ENCODE results near the gene ZBTB14.

The ZBTB14 gene, protein sequence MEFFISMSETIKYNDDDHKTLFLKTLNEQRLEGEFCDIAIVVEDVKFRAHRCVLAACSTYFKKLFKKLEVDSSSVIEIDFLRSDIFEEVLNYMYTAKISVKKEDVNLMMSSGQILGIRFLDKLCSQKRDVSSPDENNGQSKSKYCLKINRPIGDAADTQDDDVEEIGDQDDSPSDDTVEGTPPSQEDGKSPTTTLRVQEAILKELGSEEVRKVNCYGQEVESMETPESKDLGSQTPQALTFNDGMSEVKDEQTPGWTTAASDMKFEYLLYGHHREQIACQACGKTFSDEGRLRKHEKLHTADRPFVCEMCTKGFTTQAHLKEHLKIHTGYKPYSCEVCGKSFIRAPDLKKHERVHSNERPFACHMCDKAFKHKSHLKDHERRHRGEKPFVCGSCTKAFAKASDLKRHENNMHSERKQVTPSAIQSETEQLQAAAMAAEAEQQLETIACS

DNA sequence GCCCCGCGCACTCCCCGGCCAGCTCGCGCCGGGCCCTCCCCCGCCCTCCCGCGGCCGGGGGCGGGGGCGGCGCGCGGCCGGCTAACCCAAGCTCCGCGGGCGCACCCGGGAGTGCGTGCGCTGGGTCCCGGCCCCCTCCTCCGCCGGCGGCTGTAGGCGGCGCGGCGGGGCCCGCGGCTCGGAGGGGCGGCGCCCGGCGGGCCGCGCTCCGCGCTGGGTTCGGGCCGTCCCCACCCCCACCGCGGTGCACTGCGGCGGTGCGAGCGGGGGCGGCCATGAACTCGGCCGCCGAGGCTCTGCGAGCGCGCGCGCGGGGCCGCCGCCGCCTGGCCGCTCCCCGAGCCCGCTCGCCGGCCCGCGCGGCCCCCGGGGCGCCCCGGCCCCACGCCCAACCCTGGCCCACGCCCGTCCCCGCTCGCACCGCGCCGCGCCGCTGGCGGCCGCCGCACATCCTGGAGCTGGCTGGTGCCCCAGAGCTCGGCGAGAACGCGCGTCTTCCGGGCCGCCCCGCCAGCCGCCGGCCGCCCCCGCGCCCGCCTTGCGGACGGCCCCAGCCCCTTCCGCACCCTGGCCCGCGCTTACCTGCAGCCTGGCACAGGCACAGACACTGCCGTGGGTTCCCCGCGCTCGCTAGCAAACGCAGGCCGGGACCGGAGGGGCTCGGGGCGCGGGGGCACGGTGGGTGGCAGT lies at the start of gene ZBTB14:
Gene ZBTB14, minus strand, starts transcription at position 496 of the 690 bp plus-strand sequence. CDS start 2,480 bp downstream, outside the sequence.
- peak; percentile 39 for DNase-seq (ENCODE audit: low read depth)

DNA sequence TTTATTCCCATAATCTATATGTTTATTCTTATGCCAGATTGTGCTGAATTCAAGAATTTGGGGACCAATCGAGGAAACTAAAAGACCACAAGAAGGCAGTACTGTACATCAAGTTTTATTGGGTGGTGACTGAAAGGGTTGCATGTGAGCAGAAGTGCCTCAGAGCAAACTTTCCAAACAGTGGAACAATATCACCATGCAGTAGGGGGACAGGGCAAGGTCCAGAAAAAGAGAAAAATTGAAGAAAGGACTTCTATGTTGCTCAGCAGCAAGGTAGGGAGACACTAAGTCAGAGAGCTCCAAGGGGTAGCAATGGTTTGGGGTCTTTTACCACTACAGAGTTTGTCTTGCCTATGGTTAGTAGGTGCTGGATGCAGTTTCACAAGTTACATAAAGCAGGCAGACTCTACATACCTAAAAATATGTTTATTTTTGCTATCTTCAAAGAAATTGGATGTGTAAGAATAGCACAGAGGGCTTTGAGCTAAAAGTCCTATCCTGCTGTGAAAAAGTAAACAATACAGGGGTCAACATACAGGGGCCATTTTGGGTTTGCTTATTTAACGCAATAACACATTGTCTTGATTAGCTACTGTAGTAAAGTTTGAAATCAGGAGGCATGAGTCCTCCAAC lies 43.8 kb upstream of the ZBTB14 start:
- DNase-seq (ENCODE audit: low read depth), result no peak

DNA sequence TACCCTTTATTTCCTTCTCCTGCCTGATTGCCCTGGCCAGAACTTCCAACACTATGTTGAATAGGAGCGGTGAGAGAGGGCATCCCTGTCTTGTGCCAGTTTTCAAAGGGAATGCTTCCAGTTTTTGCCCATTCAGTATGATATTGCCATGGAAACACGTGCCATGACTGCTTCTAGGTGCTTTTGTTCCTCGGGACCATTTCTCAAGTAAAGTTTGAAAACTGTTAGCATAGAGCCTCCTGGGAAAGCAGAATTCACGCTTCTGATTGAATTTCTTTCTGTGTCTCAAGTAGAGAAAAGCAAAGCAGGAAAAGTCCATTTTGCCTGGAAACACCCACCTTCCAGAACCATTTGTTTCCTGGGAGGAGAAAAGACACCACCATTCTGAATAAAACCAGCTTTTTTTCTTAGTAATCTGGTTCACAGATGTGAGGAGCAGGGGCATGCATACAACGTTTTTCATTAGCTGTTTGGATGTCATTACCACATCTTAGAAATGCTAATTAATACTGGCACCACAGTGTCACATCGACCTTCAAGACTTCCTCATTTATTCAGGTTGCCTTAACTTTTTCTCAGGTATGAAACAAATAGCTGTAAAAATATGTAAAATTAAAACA lies 39.0 kb upstream of the ZBTB14 start:
- DNase-seq (ENCODE audit: low read depth), result no peak

DNA sequence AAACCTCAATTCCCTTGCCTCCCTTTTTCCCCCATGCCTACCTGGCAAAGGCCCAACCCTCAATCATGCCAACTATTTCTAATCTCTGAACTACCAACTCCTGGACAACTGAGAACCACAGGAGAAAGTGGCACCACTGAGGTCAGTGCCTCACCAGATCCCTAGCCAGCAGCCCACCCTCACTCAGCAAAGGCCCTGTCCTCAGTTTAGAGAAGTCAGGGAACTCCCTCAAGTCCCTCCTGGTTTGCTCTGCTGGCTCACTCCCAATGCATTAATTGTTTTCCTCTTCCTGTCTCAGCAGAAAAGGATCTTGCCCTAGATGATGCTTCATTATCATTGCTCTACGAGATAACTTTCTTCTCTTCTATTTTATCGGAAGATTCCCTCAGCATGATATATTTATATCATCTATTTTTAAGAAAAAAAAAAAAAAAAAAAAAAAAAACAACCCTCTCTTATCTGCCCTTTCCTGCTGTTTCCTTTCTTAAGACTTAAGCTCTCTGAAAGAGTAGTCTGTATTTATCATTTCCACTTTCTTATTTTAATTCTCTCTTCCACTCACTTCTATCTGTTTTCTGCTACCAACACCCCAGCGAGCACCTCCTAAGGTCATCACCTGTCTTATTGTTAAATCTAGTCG lies 22.7 kb upstream of the ZBTB14 start:
- no peak for DNase-seq (ENCODE audit: low read depth)

DNA sequence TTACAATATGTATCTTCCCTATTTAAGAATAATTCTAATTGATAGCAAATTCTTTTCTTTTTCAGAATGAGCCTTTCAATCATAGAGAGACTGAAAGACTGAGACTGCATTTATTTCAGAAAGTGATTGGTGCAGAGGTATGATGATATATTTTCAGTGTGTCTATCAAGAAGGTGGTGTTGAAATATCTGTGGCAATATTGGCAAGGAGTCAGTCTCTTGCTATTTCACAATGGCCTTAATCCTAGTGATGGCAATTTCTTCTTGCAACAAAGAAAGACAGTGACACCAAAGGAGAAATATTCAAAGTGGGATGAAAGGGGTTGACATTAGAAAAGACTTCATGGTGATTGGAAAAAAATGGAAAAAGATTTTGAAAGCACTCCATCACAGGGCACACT lies 21.7 kb upstream of the ZBTB14 start:
- DNase-seq (ENCODE audit: low read depth), result no peak

DNA sequence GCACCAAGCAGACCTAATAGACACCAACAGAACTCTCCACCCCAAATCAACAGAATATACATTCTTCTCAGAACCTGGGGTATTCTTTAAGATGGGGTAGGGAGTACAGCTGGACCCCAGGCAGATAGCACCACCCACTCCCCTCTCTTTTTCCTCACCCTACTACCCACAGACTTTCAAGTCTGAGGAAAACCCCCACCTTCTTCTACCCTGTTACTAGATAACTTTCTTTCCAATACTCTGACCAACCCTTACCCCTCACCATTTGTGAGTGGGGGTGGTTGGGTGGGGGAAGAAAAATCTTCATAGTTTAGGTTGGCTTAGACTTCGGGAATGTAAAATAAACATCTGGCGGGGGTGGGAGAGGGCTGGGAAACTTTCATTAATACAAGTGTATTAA lies 20.3 kb upstream of the ZBTB14 start:
- no peak for DNase-seq (ENCODE audit: low read depth)

DNA sequence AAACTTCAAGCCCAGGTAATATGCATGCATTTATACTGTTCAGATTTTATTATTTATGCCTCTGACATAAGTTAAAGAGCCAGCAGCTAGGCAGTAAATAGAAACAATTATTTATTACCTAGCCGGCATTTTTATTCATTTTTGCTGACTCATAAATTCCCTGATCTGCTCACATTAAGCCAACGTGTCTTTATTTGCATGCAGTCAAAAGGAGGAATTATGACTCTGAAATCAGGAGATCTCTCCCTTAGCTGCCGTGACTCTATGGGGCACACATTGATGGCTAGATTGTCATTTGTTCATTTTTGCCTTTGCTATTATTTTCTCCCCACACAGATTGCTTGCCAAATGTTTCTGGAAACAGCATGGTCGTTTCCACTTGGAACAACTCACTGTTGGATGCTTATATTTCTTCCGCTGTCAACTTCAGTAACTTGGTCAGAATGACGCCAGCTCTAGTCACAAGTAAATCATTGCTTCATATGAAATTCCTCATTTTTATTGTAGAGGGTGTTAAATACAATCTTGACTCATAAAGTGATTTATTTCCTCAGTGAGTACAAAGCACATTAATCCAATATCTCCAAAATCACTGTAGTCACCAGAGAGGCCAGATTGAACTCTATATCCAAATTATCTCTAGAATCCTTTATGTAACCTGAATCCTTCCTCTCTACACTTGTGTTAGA lies 15.9 kb upstream of the ZBTB14 start:
- DNase-seq (ENCODE audit: low read depth), result peak; percentile 5

DNA sequence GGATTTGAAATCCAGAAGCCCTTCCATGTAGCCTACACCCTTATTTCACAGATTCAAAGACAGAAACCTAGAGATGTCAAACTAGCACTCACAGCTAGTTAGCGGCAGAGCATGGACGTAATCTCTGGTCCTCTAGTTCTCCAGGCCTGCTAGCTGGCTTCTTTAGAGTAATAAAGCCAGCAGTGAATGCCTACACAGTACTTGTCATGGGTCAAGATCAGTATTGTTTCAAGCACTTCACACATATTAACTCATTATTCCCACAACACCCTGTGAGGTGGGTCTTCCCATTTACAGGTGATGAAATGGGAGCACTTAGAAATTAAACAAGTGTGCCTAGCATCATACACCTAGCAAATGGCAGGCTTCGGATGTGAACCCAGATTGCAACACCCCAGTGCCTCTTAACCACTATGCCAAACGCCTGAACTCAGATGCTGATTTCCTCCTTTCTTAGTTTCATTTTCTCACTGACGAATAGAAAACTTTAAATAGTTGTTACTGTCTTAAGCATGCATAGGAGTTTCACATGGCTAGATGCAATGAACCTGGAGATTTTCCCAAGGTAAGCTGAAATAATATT lies 14.5 kb upstream of the ZBTB14 start:
- no peak for DNase-seq (ENCODE audit: low read depth)

DNA sequence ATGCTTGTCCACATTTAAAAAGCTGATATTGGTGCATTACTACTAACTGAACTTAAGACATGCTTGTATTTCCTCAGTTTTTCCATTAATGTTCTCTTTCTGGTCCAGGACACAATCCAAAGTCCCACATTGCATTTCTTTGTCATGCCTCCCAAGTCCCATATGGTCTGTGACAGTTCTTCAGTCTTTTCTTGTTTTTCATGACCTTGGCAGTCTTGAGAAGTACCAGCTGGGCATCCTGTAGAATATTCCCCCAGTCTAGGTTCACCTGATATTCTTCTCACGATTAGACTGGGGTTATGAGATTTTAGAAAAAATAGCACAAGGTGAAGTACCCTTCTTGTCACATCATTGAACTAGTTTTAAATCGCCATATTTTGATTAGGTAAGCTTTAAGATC lies 10.3 kb upstream of the ZBTB14 start:
- no peak for DNase-seq (ENCODE audit: low read depth)

DNA sequence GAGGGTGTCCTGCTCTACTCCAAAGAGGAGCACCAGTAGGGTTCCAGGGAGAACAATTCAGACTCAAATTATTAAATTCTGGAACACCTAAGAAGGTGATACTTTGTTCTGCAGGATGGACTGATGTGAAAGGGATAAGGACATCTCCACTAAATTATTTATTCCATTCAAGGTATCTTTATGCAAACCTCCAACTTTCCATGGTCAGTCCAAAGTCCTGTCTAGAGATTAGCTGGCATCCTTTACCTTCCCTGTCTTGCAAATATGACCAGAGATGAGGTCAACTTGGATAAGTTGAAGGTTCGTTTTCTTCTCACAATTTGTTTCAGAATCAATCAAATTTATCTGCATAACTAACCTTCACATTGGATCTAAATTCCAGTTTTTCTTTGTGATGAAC lies 8.7 kb upstream of the ZBTB14 start:
- DNase-seq (ENCODE audit: low read depth), result no peak

DNA sequence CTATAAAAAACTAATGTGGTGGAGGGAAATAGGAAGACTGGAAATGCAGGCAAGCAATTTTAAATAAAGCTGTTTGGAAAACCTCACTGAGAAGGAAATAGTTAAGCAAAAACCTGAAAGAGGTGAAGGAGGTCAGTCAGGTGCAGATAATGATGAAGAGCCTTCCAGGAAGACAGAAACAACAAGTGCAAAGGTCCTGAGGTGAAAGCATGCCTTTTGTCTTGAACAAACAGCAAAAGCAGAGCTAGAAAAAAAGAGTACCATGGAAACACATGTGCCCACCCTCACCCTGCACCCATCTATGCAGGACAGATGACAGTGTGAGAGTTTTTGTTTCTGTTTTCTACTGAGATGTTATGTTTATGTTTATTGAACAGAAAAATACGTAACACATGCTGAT lies 8.1 kb upstream of the ZBTB14 start:
- DNase-seq (ENCODE audit: low read depth), result no peak

DNA sequence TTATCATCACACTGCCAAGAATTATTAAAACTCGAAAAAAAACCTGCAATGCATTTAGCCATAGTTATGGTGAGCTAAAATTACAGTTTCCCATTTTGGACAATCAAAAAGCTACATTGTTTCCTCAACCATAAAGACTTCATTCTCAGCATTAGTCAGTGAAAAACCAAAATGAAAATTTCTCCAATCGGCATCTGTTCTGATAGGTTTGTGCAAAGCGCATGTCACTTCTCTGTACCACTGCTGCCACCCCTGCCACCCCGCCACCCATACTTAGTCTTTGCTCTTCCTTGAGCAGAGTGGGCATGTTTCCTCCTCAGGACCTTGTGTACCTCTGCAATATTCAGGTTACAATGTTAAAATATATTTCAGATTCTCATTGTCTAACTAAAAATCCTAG lies 7.1 kb upstream of the ZBTB14 start:
- DNase-seq (ENCODE audit: low read depth), result no peak

DNA sequence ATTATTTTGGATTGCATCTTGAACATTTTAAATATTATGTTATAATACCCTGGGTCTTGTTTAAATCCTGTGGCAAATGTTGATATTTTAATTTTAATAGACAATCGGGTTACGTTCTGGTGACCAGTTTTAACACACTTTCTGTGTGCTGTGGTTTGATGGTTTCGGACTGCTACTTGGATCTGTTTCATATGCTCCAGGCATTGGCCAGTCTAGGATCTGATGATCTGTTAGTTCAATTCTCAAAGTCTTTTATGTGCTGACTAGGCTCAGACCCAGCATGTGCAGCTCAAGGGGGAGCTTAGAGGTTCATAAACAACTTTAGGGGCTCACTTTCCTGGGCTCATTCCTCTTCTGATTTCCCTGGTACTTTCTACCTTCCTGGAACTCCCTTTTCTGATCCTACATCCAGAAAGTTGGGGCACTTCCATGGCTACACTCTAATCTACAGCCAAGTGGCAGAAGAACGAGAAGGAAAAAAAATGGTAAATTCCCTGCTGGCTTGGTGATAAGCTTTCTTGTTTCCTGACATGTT lies 5.0 kb upstream of the ZBTB14 start:
- no peak for DNase-seq (ENCODE audit: low read depth)

DNA sequence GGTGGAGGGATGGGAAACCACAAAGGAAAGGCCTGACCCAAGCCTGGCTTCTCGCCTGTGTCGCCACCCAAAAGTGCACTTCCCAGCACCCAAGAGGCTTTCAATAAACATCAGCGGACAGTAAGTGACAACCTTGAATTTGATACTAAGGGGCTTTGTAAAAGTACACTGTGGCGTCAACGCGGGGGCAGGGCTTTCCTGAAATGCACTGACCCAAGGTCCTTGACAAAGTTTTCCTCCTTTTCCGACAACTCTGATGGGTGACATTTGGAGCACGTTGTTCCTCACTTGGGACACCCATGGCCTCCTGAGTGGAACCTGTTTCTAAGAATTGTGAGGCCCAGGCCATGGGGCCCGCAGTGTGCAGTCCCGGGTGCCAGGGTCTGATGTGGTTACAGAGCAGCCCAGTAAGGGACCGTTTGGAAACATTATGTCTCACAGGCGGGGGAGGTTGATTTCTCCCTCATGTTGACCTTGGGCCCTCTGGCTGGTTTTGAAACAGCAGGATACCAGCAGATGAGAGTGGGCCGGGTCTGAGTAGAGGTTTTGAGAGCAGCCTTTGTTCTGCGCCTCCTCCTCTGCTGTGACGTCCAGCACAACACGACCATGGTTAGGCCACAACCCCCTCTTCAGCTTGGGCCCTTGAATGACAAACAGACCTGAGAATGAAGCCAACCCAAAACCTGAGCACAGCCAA lies 2.8 kb upstream of the ZBTB14 start:
- no peak for DNase-seq (ENCODE audit: low read depth)

DNA sequence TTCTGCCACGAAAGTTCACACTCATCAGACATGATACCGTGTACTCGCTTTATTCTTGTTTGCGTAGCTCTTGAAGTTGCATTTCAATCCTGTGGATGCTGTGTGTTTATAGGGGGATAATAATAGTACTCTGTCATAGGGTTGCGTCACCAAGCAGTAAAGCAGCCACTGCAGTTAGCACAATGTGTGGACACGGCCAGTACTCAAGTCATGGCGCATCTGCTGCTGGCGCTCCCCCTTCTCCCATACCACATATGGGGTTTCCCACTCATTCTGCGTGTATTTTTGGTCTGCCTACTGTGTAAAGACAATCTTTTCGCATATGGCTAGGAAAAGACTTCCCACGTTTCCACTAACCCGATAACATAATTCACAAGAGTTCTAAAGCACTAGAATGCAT lies 2.1 kb upstream of the ZBTB14 start:
- DNase-seq (ENCODE audit: low read depth), result no peak

DNA sequence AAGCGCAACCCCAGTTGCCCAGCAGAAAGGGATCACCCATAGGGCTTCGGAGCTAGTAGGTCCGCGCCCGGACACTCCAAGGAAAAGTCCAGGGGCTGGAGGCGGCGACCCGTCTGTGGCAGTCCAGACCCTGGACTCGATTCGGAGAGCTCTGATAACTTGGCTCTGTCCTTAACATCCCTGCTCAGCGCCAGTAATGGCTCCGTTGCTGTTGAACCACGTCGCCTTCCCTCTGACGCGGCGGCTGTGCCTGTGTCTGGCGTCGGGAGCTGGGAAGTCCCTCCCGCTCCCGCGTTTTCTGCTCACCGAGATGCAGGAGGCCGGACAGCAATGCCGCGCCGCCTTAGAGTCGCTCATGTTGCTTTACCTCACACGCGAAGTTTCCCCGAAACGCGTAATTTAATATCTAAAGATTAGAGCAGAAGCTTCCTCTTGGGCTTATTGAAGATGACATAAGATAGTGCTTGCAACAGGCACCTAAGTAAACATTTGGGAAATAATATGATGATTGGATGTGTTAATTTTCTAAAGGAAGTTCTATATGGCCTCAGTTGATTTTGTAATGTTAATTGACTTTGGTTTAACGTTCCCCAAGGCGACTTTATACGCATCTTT lies 1.3 kb upstream of the ZBTB14 start:
- DNase-seq (ENCODE audit: low read depth), result peak; percentile 81

DNA sequence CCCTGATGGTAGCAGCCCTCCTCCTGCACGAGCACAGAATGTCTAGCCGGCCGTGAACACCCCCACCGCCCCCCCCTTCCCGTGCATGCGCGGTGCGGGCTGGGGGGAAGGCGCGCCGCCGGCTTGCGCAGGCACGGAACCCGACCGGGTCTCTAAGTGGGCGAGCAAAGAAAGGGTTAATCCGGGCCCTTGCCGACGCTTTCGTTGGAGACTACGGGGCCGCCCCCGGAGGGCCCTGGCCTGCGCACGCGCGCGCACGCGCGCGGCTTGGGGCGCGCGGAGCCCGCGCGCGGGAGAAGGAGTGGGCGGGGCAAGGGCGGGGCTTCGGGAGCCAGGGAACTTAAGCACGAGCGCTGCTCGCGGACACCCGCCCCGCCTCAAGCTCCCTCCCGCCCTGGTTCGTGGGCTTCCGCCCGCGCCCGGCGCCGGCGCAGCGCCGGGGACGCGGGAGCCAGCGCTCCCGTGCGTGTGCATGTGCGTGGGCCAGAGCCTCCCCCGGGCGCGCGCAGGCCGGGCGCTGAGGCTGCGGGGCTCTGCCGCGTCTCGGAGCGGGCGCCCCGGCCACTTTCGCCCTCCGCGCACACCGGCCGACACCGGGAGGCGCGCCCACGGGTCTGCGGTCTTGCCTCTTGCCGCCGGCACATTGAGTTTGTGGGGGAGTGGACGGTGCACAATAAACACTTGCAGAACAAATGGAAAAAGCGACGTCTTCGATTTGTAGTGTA lies 617 bp upstream of the ZBTB14 start:
- peak; percentile 93 for DNase-seq (ENCODE audit: low read depth)

DNA sequence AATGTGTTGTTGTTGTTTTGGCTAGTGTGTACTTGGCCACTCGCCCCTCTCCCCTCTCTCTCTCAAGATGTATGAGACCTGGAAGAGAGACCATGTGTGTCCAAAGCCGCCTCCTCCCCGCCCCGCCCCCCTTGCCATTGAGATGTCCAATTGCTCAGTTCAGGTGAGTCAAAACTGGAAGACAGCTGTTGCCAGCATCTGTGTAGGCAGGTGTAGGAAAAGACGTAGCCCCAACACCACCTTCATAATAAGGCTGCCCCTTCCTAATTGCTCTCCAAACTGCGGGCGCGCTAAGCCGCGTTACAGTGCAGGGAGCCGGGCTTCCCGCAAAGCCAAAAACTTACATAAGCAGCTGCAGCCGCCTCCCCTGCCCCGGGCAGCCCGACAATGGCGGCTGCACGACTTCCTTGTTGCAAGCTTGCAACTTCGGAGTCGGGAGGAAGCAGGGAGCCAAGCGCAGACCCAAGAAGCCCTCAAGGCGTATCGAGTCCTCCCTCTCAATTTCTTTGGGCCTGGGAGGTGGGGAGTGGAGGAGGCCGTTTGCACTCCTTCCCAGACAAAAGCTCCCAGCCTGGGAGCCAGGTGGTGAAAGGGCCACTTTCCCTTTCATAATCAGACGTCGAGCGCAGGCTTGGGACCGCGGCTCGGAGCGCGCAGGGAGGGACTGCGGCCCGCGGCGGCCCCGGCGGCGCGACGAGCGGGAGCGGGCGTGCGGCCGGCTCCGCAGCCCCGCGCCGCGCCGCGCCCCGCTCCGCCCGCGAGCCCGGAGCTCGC lies 882 bp downstream of the ZBTB14 start:
- no peak for DNase-seq (ENCODE audit: low read depth)

All from stromal cell of bone marrow (primary cell).